HG03064 (cell line): Measurements from ENCODE around the gene FARP1.
"Not testable (repeated sequence)": the region's sequence is repeated elsewhere in the genome, so short reads cannot be mapped to it uniquely, and the experiment has no call there.

Experiments used
- ATAC-seq: cut with Tn5 transposase; IDR thresholded peaks from one replicate; pipeline ENCODE4 v1.9.1; 2021; ENCODE audit warnings: low read depth; ENCODE audit not compliant: unreplicated experiment

FARP1 gene

DNA sequence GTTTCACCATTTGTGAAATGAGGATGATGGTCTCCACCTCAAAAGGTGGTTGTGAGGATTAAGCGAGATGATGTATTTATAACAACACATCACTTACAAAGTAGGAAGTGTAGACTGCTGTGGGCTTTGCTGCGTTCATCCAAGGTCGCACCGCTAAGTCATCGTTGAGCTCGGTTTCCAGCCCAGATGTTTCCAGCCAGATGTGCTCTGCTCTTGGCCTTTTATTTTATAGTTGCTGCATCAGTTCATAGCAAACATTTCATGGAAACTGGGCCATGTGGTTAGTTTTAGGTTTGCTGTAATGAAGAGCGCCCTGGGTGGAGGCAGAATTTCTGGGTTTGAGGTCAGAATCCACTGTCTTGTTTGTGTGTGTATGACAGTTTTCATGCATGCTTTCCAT, 110.6 kb downstream of the FARP1 start:
- ATAC-seq, result no peak

DNA sequence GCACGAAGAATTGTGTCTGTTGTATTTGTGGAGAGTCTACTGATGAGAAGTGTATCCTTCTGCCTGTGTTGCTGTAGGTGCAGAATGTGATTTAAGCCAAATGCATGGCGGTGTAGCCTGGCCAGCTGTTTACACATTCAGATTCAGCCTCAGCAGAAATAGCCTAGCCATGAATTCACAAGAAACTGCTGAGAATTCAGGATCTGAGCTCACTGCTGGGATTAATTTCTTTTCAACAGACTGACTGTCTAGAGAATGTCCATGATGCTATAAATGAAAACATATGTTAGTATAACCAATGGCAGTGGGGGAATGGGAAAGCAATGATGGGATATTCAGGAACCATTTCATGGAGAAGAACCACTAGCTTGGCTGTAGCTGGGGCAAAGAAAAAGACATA, 111.6 kb downstream of the FARP1 start:
- ATAC-seq, result no peak

DNA sequence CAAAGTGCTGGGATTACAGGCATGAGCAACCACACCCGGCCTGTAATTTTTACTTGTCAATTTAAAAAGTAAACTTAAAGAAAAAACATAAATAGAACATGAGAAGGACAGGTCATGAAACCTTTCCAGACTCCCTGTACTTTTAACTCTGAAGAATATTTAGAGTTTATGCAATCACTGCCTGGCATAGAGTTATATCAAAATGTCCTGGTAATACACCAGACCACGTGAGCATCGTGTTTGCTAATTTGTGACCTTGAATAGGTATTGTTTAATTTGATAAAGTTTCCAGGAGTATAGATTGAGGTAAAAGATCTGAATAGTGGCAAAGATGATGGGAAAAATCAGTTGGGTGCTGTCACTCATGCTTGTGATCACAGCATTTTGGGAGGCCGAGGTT, 115.3 kb downstream of the FARP1 start:
- ATAC-seq, result no peak

DNA sequence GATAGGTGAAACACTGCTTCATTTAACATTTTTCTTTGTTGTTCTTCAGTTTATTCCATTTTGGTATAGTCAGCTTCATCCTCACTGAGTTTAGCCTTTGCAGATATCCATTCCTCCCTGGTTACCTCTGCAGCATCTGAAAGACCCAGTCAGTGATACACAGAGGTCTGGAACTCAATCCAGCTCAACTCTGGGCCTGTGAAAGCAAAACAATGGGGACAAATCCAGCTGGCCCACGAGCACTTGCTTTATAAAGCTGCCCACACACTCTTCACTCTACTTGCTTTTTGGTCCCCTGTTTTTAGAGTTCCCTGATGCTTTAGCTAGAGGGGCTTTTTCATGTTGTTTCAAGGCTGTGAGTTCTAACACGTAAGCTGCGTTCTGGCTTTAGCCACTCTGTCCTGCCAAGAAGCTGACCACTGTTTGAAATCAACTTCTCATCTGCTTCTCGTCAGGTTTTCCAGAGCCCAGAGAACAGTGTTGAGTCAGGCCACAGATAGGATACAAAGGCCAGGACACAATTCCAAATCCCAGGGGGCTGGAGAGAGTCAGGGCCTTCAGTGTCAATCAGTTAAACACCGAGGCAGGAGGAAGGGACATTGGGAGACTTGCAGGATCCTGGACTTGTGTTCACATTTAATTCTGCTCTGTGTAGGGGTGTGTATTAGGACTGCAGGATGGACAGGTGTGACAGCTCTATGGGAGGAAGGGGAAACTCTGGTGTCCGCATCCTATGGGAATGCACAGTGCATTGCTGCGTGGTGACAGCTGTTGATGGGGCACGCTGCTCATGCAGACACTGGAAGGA, 117.7 kb downstream of the FARP1 start:
- no peak for ATAC-seq

DNA sequence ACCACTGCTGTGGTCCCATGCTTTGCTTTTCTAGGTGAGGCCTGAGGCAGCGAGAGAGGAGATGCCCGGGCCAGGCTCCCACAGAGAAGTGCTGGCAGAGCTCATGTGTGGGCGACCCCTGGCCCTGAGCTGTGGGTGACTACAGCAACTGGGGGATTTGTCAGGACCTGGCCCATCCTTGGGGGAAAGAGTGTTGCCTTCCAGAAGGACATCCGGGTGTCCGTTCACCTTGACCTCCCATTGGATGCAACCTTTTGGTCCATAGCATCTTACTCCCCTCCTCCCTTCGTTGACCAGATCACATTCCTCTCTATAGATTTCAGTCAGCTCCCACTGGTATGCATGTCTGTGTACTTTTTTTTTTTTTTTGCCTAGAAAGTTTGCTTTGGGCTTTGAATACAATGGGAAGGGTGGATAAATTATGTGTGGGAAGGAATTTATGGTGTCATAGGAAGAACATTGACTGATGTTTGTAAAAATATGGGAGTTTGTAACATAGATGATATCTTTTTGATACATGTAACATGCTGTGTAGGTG, 118.3 kb downstream of the FARP1 start:
- ATAC-seq, result no peak

DNA sequence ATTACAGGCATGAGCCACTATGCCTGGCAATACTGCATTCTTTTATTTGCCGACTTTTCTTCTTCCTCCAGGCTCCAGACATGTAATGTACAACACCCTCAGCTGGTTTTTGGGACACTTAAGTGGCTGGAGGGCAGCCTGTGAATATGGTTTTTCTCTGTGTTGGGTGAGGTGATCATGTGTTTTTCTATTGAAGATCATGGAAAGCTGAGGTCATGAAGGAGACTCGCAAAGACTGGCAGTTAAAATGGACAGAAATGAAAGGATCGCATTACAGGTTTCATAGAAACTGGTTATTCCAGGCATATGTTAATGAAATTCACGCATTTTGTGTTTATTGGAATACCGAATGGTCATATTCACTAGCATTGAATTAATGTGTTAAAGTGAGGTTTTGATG, 119.4 kb downstream of the FARP1 start:
- ATAC-seq, result no peak

DNA sequence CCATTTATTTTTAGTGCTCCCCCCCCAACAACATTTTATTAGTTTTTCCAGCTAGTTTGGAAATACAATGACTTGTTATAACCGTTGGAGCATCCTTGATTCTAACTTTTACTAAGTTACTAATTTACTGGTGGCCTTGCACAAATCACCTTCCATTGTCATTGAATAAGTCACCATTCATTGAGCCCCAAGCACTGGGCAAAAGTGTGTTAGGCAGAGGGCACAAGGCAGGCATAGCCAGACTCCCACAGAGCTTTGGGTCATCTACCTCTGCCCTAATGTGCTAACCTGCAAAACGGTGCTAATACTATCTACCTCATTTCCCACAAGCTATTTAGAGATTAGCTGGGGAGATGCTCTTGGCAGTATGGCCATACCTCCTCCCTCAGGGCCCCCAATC, 120.9 kb downstream of the FARP1 start:
- no peak for ATAC-seq

DNA sequence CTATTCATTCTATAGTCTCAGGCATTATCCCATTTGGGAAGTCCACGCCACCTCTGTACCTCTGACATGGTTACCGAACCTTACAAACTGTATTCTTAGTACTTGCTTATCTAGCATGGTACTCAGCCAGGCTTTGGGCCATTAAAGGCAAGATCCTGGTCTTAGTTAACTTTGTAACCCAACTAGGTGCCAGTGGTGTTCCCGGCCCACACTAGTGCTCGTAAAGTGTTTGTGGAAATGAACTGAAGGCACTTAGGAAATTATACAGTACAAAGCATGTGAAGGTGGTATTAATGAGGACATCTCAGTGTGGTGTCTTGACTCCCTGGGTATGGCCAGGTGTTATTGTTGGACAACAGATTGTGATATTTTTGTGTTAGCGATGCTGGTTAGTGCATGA, 122.0 kb downstream of the FARP1 start:
- ATAC-seq, result no peak

DNA sequence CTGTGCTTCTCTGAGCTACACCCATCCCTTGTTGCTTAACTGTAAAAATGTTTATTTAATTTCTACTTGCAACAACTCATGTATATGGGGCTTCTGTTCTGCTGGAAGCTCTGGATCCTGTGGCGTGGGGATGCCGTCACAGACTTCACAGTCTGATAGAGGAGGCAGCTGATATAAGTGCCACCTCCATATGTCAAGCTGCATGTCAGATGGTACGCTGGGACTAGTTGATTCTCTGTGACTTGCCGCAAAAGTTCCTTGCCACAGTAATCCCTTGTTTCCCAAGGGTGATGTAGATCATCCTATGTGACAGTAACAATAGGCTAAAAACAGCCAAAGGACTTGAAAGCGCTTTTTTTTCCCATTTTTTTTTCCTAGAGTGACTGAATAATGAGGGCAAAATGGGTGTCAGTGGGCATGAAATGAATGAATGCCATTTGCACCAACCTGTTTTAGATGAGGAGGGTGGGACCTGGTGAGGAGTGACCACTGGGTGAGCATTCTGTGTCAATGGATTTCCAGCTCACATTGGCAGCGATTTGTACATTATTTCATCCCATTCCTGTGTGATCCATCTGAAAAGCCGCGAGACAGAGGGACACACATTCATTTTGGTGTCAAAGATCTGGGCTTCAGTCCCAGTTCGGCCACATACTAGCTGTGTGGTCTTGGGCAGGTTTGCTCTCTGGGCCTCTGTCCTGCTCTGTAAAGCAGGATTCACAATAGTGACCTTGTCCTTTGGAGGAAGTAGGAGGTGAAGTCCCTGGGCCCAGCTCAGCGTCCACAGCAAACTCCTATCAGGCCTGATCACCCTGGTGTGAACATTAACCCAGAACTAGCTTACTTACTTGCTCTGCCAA, 123.0 kb downstream of the FARP1 start:
- ATAC-seq, result no peak

DNA sequence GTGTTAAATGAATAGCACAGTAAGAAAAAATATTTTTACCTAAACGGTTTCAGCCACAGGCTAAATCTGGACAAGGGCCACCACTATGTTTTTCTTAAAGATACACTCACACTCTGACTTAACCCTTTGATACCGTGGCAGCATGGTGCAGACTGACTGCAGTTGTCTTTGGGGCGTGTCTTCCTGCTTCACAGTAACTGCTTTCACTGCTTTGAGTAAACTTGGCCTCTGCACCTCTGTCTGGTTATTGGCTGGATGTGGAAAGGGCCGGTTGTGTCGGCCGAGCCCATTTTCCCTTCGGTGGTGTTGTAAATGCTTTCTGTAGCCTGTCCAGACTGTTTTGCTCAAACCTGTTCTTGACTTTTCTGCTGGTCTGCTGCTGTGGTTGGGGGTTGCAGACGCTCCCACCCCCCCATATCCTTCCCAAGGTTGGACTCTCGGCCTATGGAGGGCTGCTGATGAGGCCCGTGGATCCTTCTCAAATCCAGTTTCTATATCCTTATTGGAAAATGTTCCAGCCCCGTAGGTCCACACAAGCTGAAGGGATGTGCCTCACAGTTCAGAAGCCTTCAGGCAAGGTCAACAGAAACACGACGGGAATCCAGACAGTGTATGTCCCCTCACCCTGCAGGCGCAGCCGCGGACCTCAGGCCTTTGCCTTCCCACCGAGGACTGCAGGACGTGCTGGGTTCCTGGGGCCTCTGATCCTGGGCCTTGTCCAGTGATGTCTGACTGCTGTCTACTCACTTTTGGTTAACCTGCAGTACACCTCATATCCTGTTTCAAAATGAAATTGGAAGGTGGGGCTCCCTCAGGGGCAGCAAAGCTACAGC, 124.4 kb downstream of the FARP1 start:
- ATAC-seq, result peak; percentile 88

DNA sequence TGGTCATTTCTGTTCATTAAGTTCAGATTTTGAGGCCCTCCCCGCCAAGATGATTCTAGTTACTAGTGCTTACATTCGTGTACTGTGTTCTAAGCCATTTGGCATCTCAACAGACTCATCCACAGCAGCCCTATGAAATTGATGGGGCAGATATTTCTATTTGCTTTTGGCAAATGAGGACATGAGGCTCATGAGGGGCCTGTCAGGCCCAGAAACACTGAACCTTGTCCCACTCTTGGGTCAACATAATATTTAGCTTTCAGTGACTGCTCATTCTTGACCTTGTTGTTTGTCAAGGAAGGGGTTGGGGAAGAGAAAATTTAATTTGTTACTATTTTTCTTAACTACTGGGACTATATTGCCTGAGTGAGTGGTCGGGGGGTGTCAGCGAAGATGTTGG, 126.5 kb downstream of the FARP1 start:
- ATAC-seq, result no peak

DNA sequence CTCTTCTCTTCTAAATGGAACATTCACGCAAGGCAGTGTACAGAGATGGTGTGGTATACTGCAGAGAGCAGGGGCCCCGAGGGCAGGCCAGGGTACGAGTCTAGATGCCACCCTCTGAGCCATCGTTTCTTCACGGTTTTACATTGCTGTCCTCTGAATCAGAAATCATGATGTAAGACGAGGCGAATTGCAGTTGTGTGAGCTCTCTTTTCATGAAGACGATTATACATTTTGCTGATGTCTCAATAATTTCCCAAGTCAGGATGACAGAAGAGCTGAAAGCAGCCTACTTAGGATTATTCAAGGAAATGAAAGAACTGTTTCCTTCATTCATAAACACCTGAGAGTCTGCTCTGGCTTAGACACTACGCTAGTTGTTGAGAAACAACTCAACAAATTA, 127.9 kb downstream of the FARP1 start:
- no peak for ATAC-seq

DNA sequence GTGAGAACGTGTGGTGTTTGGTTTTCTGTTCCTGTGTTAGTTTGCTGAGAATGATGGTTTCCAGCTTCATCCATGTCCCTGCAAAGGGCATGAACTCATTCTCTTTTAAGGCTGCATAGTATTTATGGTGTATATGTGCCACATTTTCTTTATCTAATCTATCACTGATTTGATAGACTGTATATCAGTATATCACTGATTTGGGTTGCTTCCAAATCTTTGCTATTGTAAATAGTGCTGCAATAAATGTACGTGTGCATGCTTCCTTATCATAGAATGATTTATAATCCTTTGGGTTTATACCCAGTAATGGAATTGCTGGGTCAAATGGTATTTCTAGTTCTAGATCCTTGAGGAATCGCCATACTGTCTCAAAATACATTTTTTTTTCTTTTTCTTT, 128.8 kb downstream of the FARP1 start:
- not testable (repeated sequence) for ATAC-seq

DNA sequence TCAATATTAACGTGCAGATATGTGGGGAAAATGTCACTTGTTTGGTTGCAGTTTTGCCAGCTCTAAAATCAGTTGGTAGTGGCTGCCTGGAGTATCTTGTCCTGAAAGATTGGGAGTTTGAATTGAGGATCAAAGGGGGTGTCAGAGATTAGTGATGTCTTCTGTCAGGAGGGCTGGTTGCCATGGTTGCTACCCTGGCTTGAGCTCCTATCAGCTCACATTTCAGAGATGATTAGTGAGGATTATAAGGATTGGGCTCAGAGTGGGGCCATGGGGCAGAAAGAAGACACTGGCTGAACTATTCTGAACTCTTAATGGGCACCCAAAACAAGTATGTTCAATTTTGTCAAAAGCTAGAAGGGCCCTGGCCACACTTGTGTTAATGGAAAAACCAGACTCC, 129.7 kb downstream of the FARP1 start:
- no peak for ATAC-seq

DNA sequence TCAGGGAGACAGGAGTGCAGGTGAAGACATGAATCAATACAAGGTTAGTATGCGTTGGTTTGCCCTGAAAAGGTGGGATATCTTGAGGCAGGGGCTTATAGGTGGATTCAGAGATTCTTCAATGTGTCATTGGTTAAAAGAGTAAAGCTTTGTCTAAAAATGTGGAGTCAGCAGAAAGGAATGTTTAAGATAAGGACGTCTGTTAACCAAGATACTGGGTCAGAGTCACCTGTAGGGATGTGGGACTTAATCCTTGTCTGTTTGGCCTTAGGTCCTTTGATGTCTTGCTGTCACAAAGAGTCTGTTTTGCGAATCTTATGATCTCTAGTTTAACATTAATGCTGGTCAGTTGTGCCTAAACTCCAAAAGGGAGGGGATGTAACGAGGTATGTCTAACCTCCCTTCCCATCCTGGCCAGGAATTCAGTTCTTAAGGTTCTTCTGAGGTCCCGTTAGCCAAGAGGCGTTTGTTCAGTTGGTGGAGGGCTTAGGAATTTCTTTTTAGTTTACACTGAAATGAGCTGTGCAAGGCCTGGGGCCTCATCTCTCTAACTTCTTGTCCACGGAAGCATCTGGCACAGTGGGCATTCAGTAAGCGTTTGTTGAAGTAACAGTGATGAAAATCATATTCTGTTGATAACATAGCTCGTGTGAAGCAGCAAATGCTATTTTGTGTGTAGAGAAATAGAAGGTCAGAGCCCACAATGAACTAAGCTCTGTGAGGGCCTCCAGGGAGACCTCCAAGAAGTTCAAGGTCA, 130.4 kb downstream of the FARP1 start:
- ATAC-seq, result no peak

DNA sequence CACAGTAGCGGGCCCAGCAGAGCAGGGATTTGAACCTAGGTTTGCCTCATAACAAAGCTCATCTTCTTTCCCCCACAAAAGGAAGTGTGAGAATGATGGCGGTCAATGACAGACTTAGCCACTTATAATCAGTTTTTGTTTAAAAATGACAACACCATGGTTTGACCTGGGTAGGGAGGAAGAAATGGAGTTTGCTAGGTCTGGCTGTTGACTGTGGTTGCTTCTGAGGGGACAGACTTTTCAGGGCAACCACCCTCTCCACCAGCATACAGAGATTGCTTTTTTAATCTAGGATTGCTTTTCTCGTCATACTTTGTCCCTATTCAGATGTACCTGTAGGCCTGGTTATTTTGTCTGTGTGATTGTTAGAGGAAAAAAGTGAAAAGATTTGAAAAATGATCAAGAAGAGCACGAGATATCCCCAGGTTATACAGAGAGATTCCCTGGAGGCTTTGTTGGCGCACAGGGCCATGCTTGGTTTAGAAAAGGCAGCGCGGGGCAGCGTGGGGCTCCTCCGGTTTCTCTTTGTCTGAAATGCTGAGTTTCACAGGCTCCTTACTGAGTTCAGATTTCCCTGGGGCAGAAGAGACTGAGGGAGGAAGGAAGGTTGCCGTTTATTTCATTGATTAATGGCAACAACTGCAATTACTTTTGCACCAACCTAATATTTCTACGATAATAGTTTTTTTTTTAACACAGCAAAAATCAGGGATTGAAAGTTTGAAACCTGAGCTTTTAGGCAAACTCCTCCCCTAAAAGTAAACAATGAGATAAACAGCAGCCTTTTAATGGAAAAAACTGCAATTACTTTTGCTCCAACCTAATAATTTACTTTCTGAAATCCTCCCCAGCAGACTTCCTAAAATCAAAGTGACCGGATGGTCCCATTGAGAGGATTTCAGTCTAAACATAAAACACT, 131.2 kb downstream of the FARP1 start:
- no peak for ATAC-seq

DNA sequence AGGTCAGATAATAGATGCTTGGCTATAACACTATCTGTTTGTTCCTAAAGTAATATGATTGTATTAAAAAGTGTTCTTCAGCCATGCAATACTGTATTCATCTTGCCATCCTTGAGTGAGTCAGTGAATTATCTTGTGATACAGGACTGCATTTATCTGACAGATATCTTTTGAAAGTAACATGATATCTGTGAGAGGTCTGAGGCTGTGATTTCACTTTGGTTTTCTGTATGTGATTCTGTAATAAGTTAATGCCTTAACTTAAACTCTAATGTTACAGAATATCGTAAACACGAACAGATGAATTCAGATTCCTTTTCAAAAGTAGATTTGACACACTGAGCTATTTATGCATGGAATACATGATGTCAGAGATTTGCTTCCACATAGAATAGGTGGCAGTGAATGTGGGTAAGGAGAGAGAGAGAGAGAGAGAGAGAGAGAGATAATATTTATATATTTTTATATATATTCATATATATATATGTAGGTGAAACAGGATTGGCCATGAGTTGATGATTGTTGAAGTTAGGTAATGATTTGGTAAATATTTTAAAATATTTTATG, 132.1 kb downstream of the FARP1 start:
- ATAC-seq, result no peak

DNA sequence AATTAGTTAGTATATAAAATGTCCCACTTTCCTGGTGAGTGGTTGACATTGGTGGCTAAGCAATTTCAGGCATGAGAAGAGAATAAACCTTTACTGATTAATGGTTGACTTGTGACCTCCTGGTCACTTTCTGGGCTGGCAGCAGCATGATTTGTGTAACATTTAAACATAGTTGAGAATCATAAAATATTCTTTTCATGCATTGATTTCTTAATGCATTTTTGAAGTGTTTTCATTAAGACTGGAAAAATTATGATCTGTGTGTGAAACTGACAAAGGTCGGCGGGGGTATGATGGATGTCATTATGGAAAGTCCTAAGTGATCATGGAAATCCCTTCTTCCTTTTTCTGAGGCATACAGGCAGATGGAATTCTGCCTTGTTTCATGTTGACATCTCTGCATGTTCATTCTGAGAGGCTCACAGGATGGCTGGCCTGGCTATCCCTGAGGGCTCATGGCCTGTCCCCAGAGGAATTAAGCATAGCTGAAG, 132.8 kb downstream of the FARP1 start:
- no peak for ATAC-seq

DNA sequence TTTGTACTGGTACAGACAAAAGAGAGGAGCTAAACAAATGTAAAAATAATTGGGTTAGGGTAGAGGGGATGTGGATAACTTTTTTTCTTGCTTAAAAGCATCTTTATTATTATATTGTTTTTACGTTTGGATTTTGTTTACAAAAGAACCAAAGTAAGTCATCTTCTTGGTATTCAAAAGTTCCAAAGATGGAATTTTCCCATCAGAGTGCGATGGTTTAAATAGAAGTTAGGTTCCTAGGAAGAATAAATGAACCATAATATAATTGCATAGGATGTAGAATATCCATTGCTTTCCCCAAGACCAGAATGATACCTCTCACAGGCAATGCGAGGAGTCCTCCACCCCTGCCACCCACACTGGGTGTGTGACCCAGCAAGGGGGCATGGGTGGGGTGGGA, 133.6 kb downstream of the FARP1 start:
- ATAC-seq, result no peak
